ENCODE data around the gene CARM1. TPM values are rescaled to one million over a fixed set of nuclear protein-coding genes. Genes with fewer than 3 reads are reported as not detected.

The CARM1 gene
- total RNA-seq, 2 donors from 2014 or later, result 14.5 to 54.4 TPM

- Histone ChIP-seq H3K4me1 (replicated peaks) (peaks cover 4% of the 10 kb centered on the region), H3K27ac (peak overlapping the region; percentile 81 to 94), H3K4me3 (peak overlapping the region; percentile 83 to 97), H3K9me3 (no peaks in the 10 kb centered on the region), H3K36me3 (no peaks in the 10 kb centered on the region), H3K27me3 (replicated peaks; ENCODE audit: insufficient read depth) (no peaks in the 10 kb centered on the region)
- intact Hi-C loops (cut with DNase I), result no loop called here
- DNase-seq (ENCODE audit: low spot score), result no peak
- under 1% methylated on average over 77 of the region's 92 CpGs for WGBS
- TF ChIP-seq POLR2AphosphoS5 (IDR thresholded peaks at IDR 0.05) (no peak), CTCF (IDR thresholded peaks at IDR 0.05) (no peak), POLR2A (IDR thresholded peaks at IDR 0.05) (no peak)
Measured at GRCh38 chr19:10961073-10961860, 89.9 kb downstream of the CARM1 start.

- Histone ChIP-seq H3K4me3 (no peak overlapping the region), H3K27ac (no peak overlapping the region), H3K36me3 (no peaks in the 10 kb centered on the region), H3K9me3 (no peaks in the 10 kb centered on the region), H3K4me1 (replicated peaks) (peaks cover 4% of the 10 kb centered on the region), H3K27me3 (replicated peaks; ENCODE audit: insufficient read depth) (no peaks in the 10 kb centered on the region)
- WGBS, result 87% methylated on average over 10 of the region's 10 CpGs
- TF ChIP-seq POLR2A (IDR thresholded peaks at IDR 0.05) (no peak), CTCF (IDR thresholded peaks at IDR 0.05) (no peak), POLR2AphosphoS5 (IDR thresholded peaks at IDR 0.05) (no peak)
- no peak for DNase-seq (ENCODE audit: low spot score)
- intact Hi-C loops (cut with DNase I), result no loop called here
Measured at GRCh38 chr19:10962863-10963262, 91.5 kb downstream of the CARM1 start.

GRCh38 chr19:10963865-10964264 lies 92.5 kb downstream of the CARM1 start:
- Histone ChIP-seq H3K9me3 (no peaks in the 10 kb centered on the region), H3K4me3 (no peak overlapping the region), H3K27me3 (replicated peaks; ENCODE audit: insufficient read depth) (no peaks in the 10 kb centered on the region), H3K27ac (no peak overlapping the region), H3K4me1 (replicated peaks) (peaks cover 4% of the 10 kb centered on the region), H3K36me3 (no peaks in the 10 kb centered on the region)
- intact Hi-C loops (cut with DNase I), result no loop called here
- 77% methylated on average over 4 of the region's 4 CpGs for WGBS
- TF ChIP-seq CTCF (IDR thresholded peaks at IDR 0.05) (no peak), POLR2AphosphoS5 (IDR thresholded peaks at IDR 0.05) (no peak)
- DNase-seq (ENCODE audit: low spot score), result no peak

GRCh38 chr19:10964903-10965302 lies 93.5 kb downstream of the CARM1 start:
- Histone ChIP-seq H3K27me3 (replicated peaks; ENCODE audit: insufficient read depth) (no peaks in the 10 kb centered on the region), H3K36me3 (no peaks in the 10 kb centered on the region), H3K4me3 (no peak overlapping the region), H3K9me3 (no peaks in the 10 kb centered on the region), H3K27ac (no peak overlapping the region), H3K4me1 (replicated peaks) (peaks cover 4% of the 10 kb centered on the region)
- intact Hi-C loops (cut with DNase I), result no loop called here
- TF ChIP-seq POLR2AphosphoS5 (IDR thresholded peaks at IDR 0.05) (no peak), POLR2A (IDR thresholded peaks at IDR 0.05) (no peak), CTCF (IDR thresholded peaks at IDR 0.05) (no peak)
- 97% methylated on average over 4 of the region's 4 CpGs for WGBS
- DNase-seq (ENCODE audit: low spot score), result no peak

GRCh38 chr19:10965398-10965797 lies 94.0 kb downstream of the CARM1 start:
- H3K27me3 ChIP-seq (replicated peaks; ENCODE audit: insufficient read depth), result no peaks in the 10 kb centered on the region
- intact Hi-C loops (cut with DNase I), result no loop called here
- H3K4me1 ChIP-seq (replicated peaks), result peaks cover 4% of the 10 kb centered on the region
- WGBS, result 78% methylated on average over 6 of the region's 6 CpGs
- TF ChIP-seq CTCF (IDR thresholded peaks at IDR 0.05) (no peak), POLR2A (IDR thresholded peaks at IDR 0.05) (no peak), POLR2AphosphoS5 (IDR thresholded peaks at IDR 0.05) (no peak)
- no peaks in the 10 kb centered on the region for H3K9me3 ChIP-seq
- no peak overlapping the region for H3K27ac ChIP-seq
- no peaks in the 10 kb centered on the region for H3K36me3 ChIP-seq
- no peak overlapping the region for H3K4me3 ChIP-seq
- no peak for DNase-seq (ENCODE audit: low spot score)

All from prostate gland (tissue), 2 donors.